Dermis blood vessel endothelial cell (primary cell): Measurements from ENCODE around the gene SMCO2. TPM values are rescaled to one million over a fixed set of nuclear protein-coding genes. Genes with fewer than 3 reads are reported as not detected.
A peak's percentile ranks its signal among the peaks of the same experiment; 100 is the strongest.

Source experiments
- DNase-seq: peaks from one replicate; pipeline ENCODE4 v3.0.0; 2010
- total RNA-seq: library from RNA; depleted of rRNA; stranded (reverse); fragments of >200 nt; gene quantifications from 2 replicates; pipeline ENCODE4 v1.2.3, GENCODE V29; 2014

Gene SMCO2
- total RNA-seq, 1 donor from 2014 or later: 0.34 TPM

- DNase-seq: no peak
Observed at GRCh38 chr12:27455589-27455988, 9.1 kb downstream of the SMCO2 start.

GRCh38 chr12:27456618-27457017, 10.1 kb downstream of the SMCO2 start:
- no peak for DNase-seq

- peak; percentile 83 for DNase-seq
Observed at GRCh38 chr12:27460471-27460978, 14.0 kb downstream of the SMCO2 start.

- DNase-seq: peak; percentile 71
Observed at GRCh38 chr12:27462151-27462694, 15.7 kb downstream of the SMCO2 start.

- DNase-seq: peak; percentile 6
Observed at GRCh38 chr12:27462851-27463250, 16.3 kb downstream of the SMCO2 start.

GRCh38 chr12:27463511-27464219, 17.1 kb downstream of the SMCO2 start:
- no peak for DNase-seq

- no peak for DNase-seq
Observed at GRCh38 chr12:27464220-27464554, 17.7 kb downstream of the SMCO2 start.

- DNase-seq: no peak
Observed at GRCh38 chr12:27467641-27468040, 21.1 kb downstream of the SMCO2 start.

- no peak for DNase-seq
Observed at GRCh38 chr12:27468241-27468640, 21.7 kb downstream of the SMCO2 start.

- no peak for DNase-seq
Observed at GRCh38 chr12:27469176-27469736, 22.7 kb downstream of the SMCO2 start.

GRCh38 chr12:27472604-27473003, 26.1 kb downstream of the SMCO2 start:
- no peak for DNase-seq

- no peak for DNase-seq
Observed at GRCh38 chr12:27474344-27474743, 27.8 kb downstream of the SMCO2 start.

- DNase-seq: no peak
Observed at GRCh38 chr12:27477049-27477448, 30.5 kb downstream of the SMCO2 start.

- no peak for DNase-seq
Observed at GRCh38 chr12:27478949-27479348, 32.4 kb downstream of the SMCO2 start.

- DNase-seq: no peak
Observed at GRCh38 chr12:27480016-27480415, 33.5 kb downstream of the SMCO2 start.

GRCh38 chr12:27486961-27487360, 40.4 kb downstream of the SMCO2 start:
- no peak for DNase-seq

GRCh38 chr12:27488479-27488878, 41.9 kb downstream of the SMCO2 start:
- peak; percentile 17 for DNase-seq

- no peak for DNase-seq
Observed at GRCh38 chr12:27491226-27491625, 44.7 kb downstream of the SMCO2 start.

GRCh38 chr12:27493260-27493940, 46.9 kb downstream of the SMCO2 start:
- DNase-seq: no peak

- no peak for DNase-seq
Observed at GRCh38 chr12:27497446-27497845, 50.9 kb downstream of the SMCO2 start.

- no peak for DNase-seq
Observed at GRCh38 chr12:27498149-27498548, 51.6 kb downstream of the SMCO2 start.

- DNase-seq: no peak
Observed at GRCh38 chr12:27498761-27499160, 52.2 kb downstream of the SMCO2 start.

- DNase-seq: no peak
Observed at GRCh38 chr12:27499377-27499776, 52.8 kb downstream of the SMCO2 start.

- peak; percentile 66 for DNase-seq
Observed at GRCh38 chr12:27500546-27500945, 54.0 kb downstream of the SMCO2 start.
